Hematopoietic multipotent progenitor cell (in vitro differentiated cells): ENCODE measurements around the gene SARS2. TPM values are rescaled to one million over a fixed set of nuclear protein-coding genes. Genes with fewer than 3 reads are reported as not detected.
A peak's percentile ranks its signal among the peaks of the same experiment; 100 is the strongest.
"Not testable (repeated sequence)": the region's sequence is repeated elsewhere in the genome, so short reads cannot be mapped to it uniquely, and the experiment has no call there.

Experiments used
- DNase-seq, 3 donors: peaks; one replicate each; pipeline ENCODE4 v3.0.0-alpha.2; 2011 to 2015; ENCODE audit warnings: low read depth in 2 of 3, low spot score in 2 of 3
- total RNA-seq: library from RNA; depleted of rRNA; stranded (reverse); fragments of >200 nt; gene quantifications from one replicate; pipeline ENCODE4 v1.2.3, GENCODE V29; 2012

Gene SARS2
- total RNA-seq, 1 donor: 37.2 TPM

GRCh38 chr19:38894968-38895367 lies 35.6 kb downstream of the SARS2 start:
- DNase-seq: no peak

- no peak for DNase-seq
These were observed 37.2 kb downstream of the SARS2 start for GRCh38 chr19:38893341-38893771.

- DNase-seq: no peak
These were observed 37.7 kb downstream of the SARS2 start for GRCh38 chr19:38892841-38893240.

GRCh38 chr19:38891771-38892170 lies 38.8 kb downstream of the SARS2 start:
- no peak for DNase-seq

- no peak for DNase-seq
These were observed 39.9 kb downstream of the SARS2 start for GRCh38 chr19:38890686-38891085.

GRCh38 chr19:38889803-38890202 lies 40.8 kb downstream of the SARS2 start:
- no peak for DNase-seq

- no peak for DNase-seq
These were observed 41.7 kb downstream of the SARS2 start for GRCh38 chr19:38888876-38889275.

GRCh38 chr19:38884691-38885090 lies 45.9 kb downstream of the SARS2 start:
- not testable (repeated sequence) for DNase-seq

- DNase-seq: no peak
These were observed 47.3 kb downstream of the SARS2 start for GRCh38 chr19:38883286-38883685.

- DNase-seq: no peak
These were observed 49.5 kb downstream of the SARS2 start for GRCh38 chr19:38880882-38881609.

- DNase-seq: no peak
These were observed 50.3 kb downstream of the SARS2 start for GRCh38 chr19:38880076-38880881.

- no peak for DNase-seq
These were observed 51.2 kb downstream of the SARS2 start for GRCh38 chr19:38879400-38879751.

GRCh38 chr19:38878575-38879399 lies 51.8 kb downstream of the SARS2 start:
- DNase-seq: no peak

- DNase-seq: peak in 2 of 3 donors; percentile 60 to 82
These were observed 52.6 kb downstream of the SARS2 start, which contains the start of gene RINL for GRCh38 chr19:38877781-38878574. Gene RINL, minus strand, starts transcription at chr19:38878275. Its CDS starts 1,533 bp downstream, at chr19:38876742.

GRCh38 chr19:38875656-38876395 lies 54.7 kb downstream of the SARS2 start:
- no peak for DNase-seq

GRCh38 chr19:38873400-38873799 lies 57.2 kb downstream of the SARS2 start:
- DNase-seq: not testable (repeated sequence)

- no peak for DNase-seq
These were observed 60.0 kb downstream of the SARS2 start for GRCh38 chr19:38870612-38871011.

- peak; percentile 80 to 95 (median 91) for DNase-seq
These were observed 60.5 kb downstream of the SARS2 start for GRCh38 chr19:38869836-38870607.
